Nephron (organoid): ENCODE measurements around the gene STAT1.

Experiments
- H3K27ac Mint-ChIP-seq, 3 experiments: 2 replicates each; pipeline ENCODE4 v1.8.0; 2020; ENCODE audit warnings: mixed read lengths in 3 of 3, mild to moderate bottlenecking in 2 of 3, moderate library complexity in 1 of 3
- H3K27me3 Mint-ChIP-seq: 2 replicates; pipeline ENCODE4 v1.8.0; 2021; ENCODE audit warnings: low read depth, mild to moderate bottlenecking, moderate library complexity, mixed read lengths
- H3K36me3 Mint-ChIP-seq: 2 replicates; pipeline ENCODE4 v1.8.0; 2020; ENCODE audit warnings: low read depth, mixed read lengths
- H3K4me1 Mint-ChIP-seq: 2 replicates; pipeline ENCODE4 v1.8.0; 2020; ENCODE audit warnings: mixed read lengths
- H3K4me3 Mint-ChIP-seq, 3 experiments: 2 replicates each; pipeline ENCODE4 v1.8.0; 2020; ENCODE audit warnings: mild to moderate bottlenecking in 3 of 3, mixed read lengths in 3 of 3, moderate library complexity in 2 of 3
- H3K9me3 Mint-ChIP-seq: 2 replicates; pipeline ENCODE4 v1.8.0; 2020; ENCODE audit warnings: mixed read lengths
- TF ChIP-seq, protein P1 (sequence below), 3 experiments: fragments of 200-600 bp; sonication (generic); IDR thresholded peaks; one replicate each; pipeline ENCODE4 v1.5.0; 2021; ENCODE audit warnings: antibody characterized with exemption in 3 of 3; ENCODE audit not compliant: unreplicated experiment in 3 of 3

Gene STAT1

DNA sequence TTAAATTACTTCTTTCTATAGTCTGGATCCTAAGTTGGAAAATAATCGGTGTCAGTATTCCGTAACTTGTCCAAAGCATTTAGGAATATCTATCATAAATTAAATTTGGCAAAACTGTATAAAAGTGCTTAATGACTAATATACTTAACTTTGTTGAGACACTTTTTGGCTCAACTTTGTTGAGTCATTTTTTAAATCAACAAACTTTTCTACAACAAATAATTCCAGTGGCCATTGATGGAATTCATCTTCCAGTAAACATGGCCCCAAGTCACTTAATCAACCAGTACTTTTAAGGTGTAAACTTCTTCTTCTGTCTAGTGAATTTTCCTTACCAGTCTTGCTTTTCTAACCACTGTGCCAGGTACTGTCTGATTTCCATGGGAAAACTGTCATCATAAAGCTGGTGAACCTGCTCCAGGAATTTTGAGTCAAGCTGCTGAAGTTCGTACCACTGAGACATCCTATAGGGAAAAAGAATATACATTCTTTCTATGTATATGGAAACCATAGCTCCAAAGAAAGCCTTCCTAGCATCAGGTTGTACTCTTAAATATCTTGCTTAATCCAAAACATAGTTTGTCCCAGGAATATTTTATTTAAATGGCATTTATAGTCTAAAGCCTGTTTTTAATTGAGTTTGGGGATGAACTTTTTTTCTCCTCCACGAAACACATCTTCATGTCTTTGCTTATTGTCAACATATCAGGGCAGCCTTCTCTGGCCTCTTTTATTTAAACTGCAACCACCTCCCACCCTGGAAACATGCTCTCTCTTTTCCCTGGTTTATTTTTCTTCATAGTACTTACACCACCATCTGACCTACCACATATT lies 4.2 kb downstream of the STAT1 start:
- Mint-ChIP-seq H3K27me3 (no peaks in the 10 kb centered on the region), H3K4me1 (no peaks in the 10 kb centered on the region), H3K4me3 (no peak overlapping the region), H3K27ac (no peak overlapping the region), H3K9me3 (no peaks in the 10 kb centered on the region), H3K36me3 (peaks cover 46% of the 10 kb centered on the region)
- TF ChIP-seq, protein P1, sequence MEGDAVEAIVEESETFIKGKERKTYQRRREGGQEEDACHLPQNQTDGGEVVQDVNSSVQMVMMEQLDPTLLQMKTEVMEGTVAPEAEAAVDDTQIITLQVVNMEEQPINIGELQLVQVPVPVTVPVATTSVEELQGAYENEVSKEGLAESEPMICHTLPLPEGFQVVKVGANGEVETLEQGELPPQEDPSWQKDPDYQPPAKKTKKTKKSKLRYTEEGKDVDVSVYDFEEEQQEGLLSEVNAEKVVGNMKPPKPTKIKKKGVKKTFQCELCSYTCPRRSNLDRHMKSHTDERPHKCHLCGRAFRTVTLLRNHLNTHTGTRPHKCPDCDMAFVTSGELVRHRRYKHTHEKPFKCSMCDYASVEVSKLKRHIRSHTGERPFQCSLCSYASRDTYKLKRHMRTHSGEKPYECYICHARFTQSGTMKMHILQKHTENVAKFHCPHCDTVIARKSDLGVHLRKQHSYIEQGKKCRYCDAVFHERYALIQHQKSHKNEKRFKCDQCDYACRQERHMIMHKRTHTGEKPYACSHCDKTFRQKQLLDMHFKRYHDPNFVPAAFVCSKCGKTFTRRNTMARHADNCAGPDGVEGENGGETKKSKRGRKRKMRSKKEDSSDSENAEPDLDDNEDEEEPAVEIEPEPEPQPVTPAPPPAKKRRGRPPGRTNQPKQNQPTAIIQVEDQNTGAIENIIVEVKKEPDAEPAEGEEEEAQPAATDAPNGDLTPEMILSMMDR (IDR thresholded peaks at IDR 0.05; ENCODE audit: unreplicated experiment in 3 of 3), result no peak

DNA sequence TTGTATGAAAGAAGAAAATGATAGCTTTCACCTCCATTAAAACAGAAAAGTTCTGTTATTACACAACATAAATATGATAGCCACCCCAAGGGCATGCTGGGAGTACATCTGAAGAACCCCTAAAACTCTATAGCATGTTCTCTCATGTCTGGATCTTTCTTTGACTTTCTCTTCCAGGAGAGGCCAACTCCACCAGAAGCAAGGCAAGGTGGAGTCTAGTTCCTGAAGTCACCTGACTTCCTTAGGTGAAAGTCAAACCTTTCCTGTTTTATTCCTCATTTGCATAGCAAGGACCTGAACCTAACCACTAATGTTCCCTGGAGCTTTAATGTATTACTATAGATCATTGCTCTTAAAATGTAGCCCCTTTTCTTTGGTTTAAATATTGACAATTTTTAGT lies 5.7 kb downstream of the STAT1 start:
- Mint-ChIP-seq H3K27ac (no peak overlapping the region), H3K4me3 (no peak overlapping the region), H3K9me3 (no peaks in the 10 kb centered on the region), H3K27me3 (no peaks in the 10 kb centered on the region), H3K36me3 (peaks cover 60% of the 10 kb centered on the region), H3K4me1 (no peaks in the 10 kb centered on the region)
- TF ChIP-seq, protein P1 (IDR thresholded peaks at IDR 0.05; ENCODE audit: unreplicated experiment in 3 of 3), result no peak

DNA sequence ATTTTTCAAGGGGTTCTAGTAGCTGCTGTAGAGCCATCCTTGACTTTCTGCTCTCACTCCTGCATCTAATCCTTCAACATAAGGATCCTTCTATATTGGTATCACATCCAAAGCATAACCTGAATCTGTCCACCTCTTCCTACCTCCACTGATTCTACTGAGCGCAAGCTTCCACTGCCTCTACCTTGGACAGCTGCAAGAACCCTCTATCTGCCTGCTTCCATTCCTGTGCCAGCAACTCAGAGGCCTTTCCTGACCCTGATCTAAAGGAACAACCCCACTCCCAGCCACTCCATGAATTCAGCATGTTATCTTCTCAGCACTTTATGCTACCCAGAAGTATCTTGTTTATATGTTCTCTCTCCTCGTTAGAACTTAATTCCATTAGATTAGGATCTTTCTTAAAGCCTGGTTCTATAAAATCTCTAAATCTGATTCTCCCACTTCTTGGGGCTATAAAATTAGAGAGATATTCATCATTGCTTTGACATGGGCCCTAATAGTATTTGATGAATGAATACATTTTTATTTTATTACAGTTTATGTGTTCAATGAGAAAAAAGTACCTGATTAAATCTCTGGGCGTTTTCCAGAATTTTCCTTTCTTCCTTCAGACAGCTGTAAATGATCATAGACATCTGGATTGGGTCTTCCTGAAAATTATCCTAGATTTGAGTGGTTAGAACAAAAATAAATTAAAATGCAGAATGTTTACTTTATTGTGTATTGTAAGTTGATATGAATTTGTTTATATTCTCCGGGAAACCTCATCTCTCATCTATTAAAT lies 6.8 kb downstream of the STAT1 start:
- TF ChIP-seq, protein P1 (IDR thresholded peaks at IDR 0.05; ENCODE audit: unreplicated experiment in 3 of 3), result no peak
- Mint-ChIP-seq H3K4me1 (no peaks in the 10 kb centered on the region), H3K27ac (no peak overlapping the region), H3K36me3 (peaks cover 71% of the 10 kb centered on the region), H3K4me3 (no peak overlapping the region), H3K27me3 (no peaks in the 10 kb centered on the region), H3K9me3 (no peaks in the 10 kb centered on the region)

DNA sequence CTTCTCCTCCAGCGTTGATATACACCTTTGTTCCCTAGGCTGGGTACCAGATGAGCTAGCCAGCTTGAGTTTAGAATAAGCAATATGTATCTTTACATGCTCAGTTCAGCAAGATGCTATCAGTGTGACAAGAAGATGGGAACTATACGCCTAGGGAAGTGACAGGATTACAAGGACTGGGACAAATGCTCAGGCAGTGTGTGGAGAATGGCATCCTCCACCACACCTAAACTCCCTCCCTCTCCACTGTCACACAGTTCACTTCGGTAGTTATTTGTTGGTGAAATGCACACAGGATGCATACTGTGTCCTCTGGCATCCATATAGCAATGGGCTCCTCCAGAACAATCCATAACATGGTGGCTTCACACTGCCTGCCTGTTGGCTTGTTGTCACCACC lies 7.7 kb downstream of the STAT1 start:
- Mint-ChIP-seq H3K4me1 (no peaks in the 10 kb centered on the region), H3K9me3 (no peaks in the 10 kb centered on the region), H3K36me3 (peaks cover 78% of the 10 kb centered on the region), H3K4me3 (no peak overlapping the region), H3K27ac (no peak overlapping the region), H3K27me3 (no peaks in the 10 kb centered on the region)
- TF ChIP-seq, protein P1 (IDR thresholded peaks at IDR 0.05; ENCODE audit: unreplicated experiment in 3 of 3), result no peak

DNA sequence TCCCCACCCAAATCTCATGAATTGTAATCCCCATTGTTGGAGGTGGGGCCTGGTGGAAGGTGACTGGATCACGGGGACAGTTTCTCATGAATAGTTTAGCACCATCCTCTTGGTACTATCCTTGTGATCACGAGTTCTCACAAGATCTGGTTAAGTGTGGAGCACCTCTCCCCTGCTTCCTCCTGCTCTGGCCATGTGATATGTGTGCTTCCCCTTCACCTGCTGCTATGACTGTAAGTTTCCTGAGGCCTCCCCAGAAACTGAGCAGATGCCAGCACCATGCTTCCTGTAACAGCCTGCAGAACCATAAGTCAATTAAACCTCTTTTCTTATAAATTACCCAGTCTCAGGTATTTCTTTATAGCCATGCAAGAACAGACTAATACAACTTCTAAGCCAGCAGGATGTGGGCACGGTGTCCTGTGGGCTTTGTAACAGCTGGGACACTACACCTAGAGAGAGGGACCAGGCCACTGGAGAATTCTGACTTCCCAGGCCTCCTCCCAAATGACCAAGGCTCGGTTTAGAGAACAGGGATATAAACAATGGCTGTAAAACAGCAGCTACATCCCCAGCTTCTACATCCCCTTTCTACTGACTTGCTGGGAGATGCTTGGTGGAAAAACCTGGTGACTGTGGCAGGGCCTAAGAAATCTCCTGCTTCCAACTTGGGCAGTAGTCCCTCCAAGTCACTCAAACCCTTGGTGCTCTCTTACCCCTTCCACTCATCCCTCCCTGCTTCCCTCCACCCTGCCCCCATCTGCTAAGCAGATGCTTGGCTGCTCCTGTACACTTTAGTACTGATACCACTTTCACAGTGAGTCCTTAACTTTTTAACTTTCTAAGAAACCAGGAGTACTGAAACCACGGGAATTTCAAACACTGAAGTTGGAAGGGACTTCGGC lies 10.3 kb downstream of the STAT1 start:
- peaks cover 90% of the 10 kb centered on the region for H3K36me3 Mint-ChIP-seq
- H3K27ac Mint-ChIP-seq, result no peak overlapping the region
- H3K27me3 Mint-ChIP-seq, result no peaks in the 10 kb centered on the region
- no peaks in the 10 kb centered on the region for H3K9me3 Mint-ChIP-seq
- TF ChIP-seq, protein P1 (IDR thresholded peaks at IDR 0.05; ENCODE audit: unreplicated experiment in 3 of 3), result no peak
- no peak overlapping the region for H3K4me3 Mint-ChIP-seq
- H3K4me1 Mint-ChIP-seq, result no peaks in the 10 kb centered on the region
